OCI-LY7 (cell line): ENCODE results near the gene MYEOV.

Experiments used
- EZH2phosphoT487 ChIP-seq: fragments of 200-600 bp; sonication (generic); IDR thresholded peaks from 2 replicates; pipeline ENCODE4 v1.6.1; 2018; ENCODE audit warnings: low read depth, borderline replicate concordance, mild to moderate bottlenecking, mixed run types, antibody characterized with exemption, low read length, moderate library complexity, mixed read lengths
- TF ChIP-seq, protein P1 (sequence below): fragments of 200-600 bp; sonication (generic); conservative IDR thresholded peaks from 2 replicates; pipeline ENCODE4 v1.5.1; 2014; ENCODE audit warnings: mild to moderate bottlenecking, antibody characterized with exemption, low read length, moderate library complexity, mixed read lengths

GRCh38 chr11:69302447-69303020, 8.6 kb downstream of the MYEOV start:
- TF ChIP-seq, protein P1, sequence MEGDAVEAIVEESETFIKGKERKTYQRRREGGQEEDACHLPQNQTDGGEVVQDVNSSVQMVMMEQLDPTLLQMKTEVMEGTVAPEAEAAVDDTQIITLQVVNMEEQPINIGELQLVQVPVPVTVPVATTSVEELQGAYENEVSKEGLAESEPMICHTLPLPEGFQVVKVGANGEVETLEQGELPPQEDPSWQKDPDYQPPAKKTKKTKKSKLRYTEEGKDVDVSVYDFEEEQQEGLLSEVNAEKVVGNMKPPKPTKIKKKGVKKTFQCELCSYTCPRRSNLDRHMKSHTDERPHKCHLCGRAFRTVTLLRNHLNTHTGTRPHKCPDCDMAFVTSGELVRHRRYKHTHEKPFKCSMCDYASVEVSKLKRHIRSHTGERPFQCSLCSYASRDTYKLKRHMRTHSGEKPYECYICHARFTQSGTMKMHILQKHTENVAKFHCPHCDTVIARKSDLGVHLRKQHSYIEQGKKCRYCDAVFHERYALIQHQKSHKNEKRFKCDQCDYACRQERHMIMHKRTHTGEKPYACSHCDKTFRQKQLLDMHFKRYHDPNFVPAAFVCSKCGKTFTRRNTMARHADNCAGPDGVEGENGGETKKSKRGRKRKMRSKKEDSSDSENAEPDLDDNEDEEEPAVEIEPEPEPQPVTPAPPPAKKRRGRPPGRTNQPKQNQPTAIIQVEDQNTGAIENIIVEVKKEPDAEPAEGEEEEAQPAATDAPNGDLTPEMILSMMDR: no peak
- no peak for TF ChIP-seq EZH2phosphoT487
